A673 (cell line): ENCODE results near the gene PMFBP1. TPM values are rescaled to one million over a fixed set of nuclear protein-coding genes. Genes with fewer than 3 reads are reported as not detected.

Experiments
- BruUV-seq: library from RNA; stranded (reverse); fragments of 400-500 nt; replicated peaks from 2 replicates; lab custom pipeline; 2021; lab: Mats Ljungman, UMichigan
- CTCF ChIA-PET: fragments of 300-600 bp; sonication (Branson Sonifier 250); formaldehyde crosslinking; loops from one replicate; lab custom pipeline; 2022; ENCODE audit warnings: antibody characterized with exemption; lab: Charles Lee
- POLR2A ChIA-PET: fragments of 300-600 bp; sonication (Branson Sonifier 250); formaldehyde crosslinking; loops from one replicate; lab custom pipeline; 2022; ENCODE audit warnings: antibody characterized with exemption; ENCODE audit not compliant: low non-redundant PET; lab: Charles Lee
- DNase-seq: peaks from one replicate; pipeline ENCODE4 v3.0.0-alpha.2; 2015; ENCODE audit warnings: low spot score
- H3K27ac ChIP-seq: fragments of 200-600 bp; sonication (generic); 2 replicates; pipeline ENCODE4 v1.5.1; 2016; ENCODE audit warnings: mixed run types, low read depth, mild to moderate bottlenecking, mixed read lengths, antibody characterized with exemption, low read length; ENCODE audit not compliant: poor library complexity, severe bottlenecking
- H3K27me3 ChIP-seq: fragments of 200-600 bp; sonication (generic); replicated peaks from 2 replicates; pipeline ENCODE4 v1.6.1; 2017; ENCODE audit warnings: mixed run types, low read depth, mild to moderate bottlenecking, mixed read lengths, antibody characterized with exemption, low read length; ENCODE audit not compliant: insufficient read depth, poor library complexity
- H3K36me3 ChIP-seq: fragments of 200-600 bp; sonication (generic); 2 replicates; pipeline ENCODE4 v1.6.1; 2016; ENCODE audit warnings: mixed run types, mild to moderate bottlenecking, mixed read lengths, antibody characterized with exemption, low read length; ENCODE audit not compliant: insufficient read depth, poor library complexity, severe bottlenecking
- H3K4me1 ChIP-seq: fragments of 200-600 bp; sonication (generic); 2 replicates; pipeline ENCODE4 v1.6.1; 2017; ENCODE audit warnings: mixed run types, mild to moderate bottlenecking, mixed read lengths, antibody characterized with exemption, low read length; ENCODE audit not compliant: insufficient read depth, poor library complexity, severe bottlenecking
- H3K4me3 ChIP-seq: fragments of 200-600 bp; sonication (generic); 2 replicates; pipeline ENCODE4 v1.5.1; 2016; ENCODE audit warnings: low read depth, mixed run types, mild to moderate bottlenecking, mixed read lengths, low read length; ENCODE audit not compliant: poor library complexity, severe bottlenecking
- H3K9me3 ChIP-seq: fragments of 200-600 bp; sonication (generic); 2 replicates; pipeline ENCODE4 v1.6.1; 2016; ENCODE audit warnings: mixed run types, low read depth, mild to moderate bottlenecking, mixed read lengths, antibody characterized with exemption, low read length; ENCODE audit not compliant: poor library complexity, severe bottlenecking
- CTCF ChIP-seq: fragments of 300-800, 200-600 bp; sonication (generic); conservative IDR thresholded peaks from 2 replicates; pipeline ENCODE4 v1.5.1; 2017; ENCODE audit warnings: low read depth, mild to moderate bottlenecking, antibody characterized with exemption, low read length, moderate library complexity, mixed read lengths
- EZH2 ChIP-seq: fragments of 200-600 bp; sonication (generic); IDR thresholded peaks from 2 replicates; pipeline ENCODE4 v1.6.1; 2017; ENCODE audit warnings: borderline replicate concordance, low read depth, mild to moderate bottlenecking, mixed read lengths, antibody characterized with exemption, low read length; ENCODE audit not compliant: poor library complexity, severe bottlenecking
- intact Hi-C: fragments of 100-400 bp; cut with micrococcal nuclease; formaldehyde crosslinking; loops from one replicate; pipeline ENCODE4 v1.10.0; 2022; ENCODE audit not compliant: unreplicated experiment
- total RNA-seq: library from RNA; stranded (reverse); gene quantifications from 2 replicates; pipeline ENCODE4 v1.2.3, GENCODE V29; 2021

PMFBP1 gene
- total RNA-seq, 1 experiment from 2014 or later, result 1.2 TPM

GRCh38 chr16:72164691-72165090 lies 7.3 kb downstream of the PMFBP1 start:
- BruUV-seq, result no TSS peak
- Histone ChIP-seq H3K9me3 (no peaks in the 10 kb centered on the region), H3K4me3 (no peak overlapping the region), H3K27ac (no peak overlapping the region), H3K4me1 (no peaks in the 10 kb centered on the region), H3K27me3 (no peaks in the 10 kb centered on the region), H3K36me3 (no peaks in the 10 kb centered on the region)
- TF ChIP-seq CTCF (no peak), EZH2 (no peak)
- DNase-seq, result no peak
- ChIA-PET CTCF (no interaction called here), POLR2A (no interaction called here)
- intact Hi-C loops, result no loop called here

- DNase-seq, result no peak
- intact Hi-C loops, result no loop called here
- POLR2A ChIA-PET, result no interaction called here
- Histone ChIP-seq H3K27me3 (no peaks in the 10 kb centered on the region), H3K4me1 (no peaks in the 10 kb centered on the region), H3K36me3 (no peaks in the 10 kb centered on the region), H3K9me3 (no peaks in the 10 kb centered on the region), H3K27ac (no peak overlapping the region), H3K4me3 (no peak overlapping the region)
- CTCF ChIA-PET, result no interaction called here
- BruUV-seq, result no TSS peak
- TF ChIP-seq EZH2, result no peak
- no peak for TF ChIP-seq CTCF
Measured at GRCh38 chr16:72162105-72162692, 9.8 kb downstream of the PMFBP1 start.

- ChIA-PET CTCF (no interaction called here), POLR2A (no interaction called here)
- intact Hi-C loops, result no loop called here
- Histone ChIP-seq H3K27me3 (peaks cover 5% of the 10 kb centered on the region), H3K9me3 (no peaks in the 10 kb centered on the region), H3K36me3 (no peaks in the 10 kb centered on the region), H3K4me3 (no peak overlapping the region), H3K4me1 (no peaks in the 10 kb centered on the region), H3K27ac (no peak overlapping the region)
- no peak for DNase-seq
- no TSS peak for BruUV-seq
- TF ChIP-seq CTCF (no peak), EZH2 (no peak)
Measured at GRCh38 chr16:72159801-72160200, 12.2 kb downstream of the PMFBP1 start.
